GM12872 (cell line): ENCODE measurements around the gene SP4.

Source experiments
- CTCF ChIP-seq: IDR thresholded peaks from 3 replicates; pipeline ENCODE4 v1.5.1; 2011; ENCODE audit warnings: low read depth, mild to moderate bottlenecking, low read length, moderate library complexity; ENCODE audit not compliant: insufficient read depth

The SP4 gene

GRCh38 chr7:21469894-21470293, 42.0 kb downstream of the SP4 start:
- TF ChIP-seq CTCF, result no peak

GRCh38 chr7:21472029-21472428, 44.1 kb downstream of the SP4 start:
- no peak for TF ChIP-seq CTCF

- no peak for TF ChIP-seq CTCF
These were observed 48.5 kb downstream of the SP4 start for GRCh38 chr7:21476429-21476828.

- TF ChIP-seq CTCF, result no peak
These were observed 53.0 kb downstream of the SP4 start for GRCh38 chr7:21480693-21481403.

- no peak for TF ChIP-seq CTCF
These were observed 58.6 kb downstream of the SP4 start for GRCh38 chr7:21486511-21486910.

- TF ChIP-seq CTCF, result no peak
These were observed 67.8 kb downstream of the SP4 start for GRCh38 chr7:21495731-21496130.

- TF ChIP-seq CTCF, result no peak
These were observed 69.2 kb downstream of the SP4 start for GRCh38 chr7:21497072-21497471.
